HG03196 (cell line): ENCODE data around the gene NHLH2.

Experiments used
- ATAC-seq: cut with Tn5 transposase; IDR thresholded peaks from one replicate; pipeline ENCODE4 v1.9.1; 2021; ENCODE audit not compliant: unreplicated experiment

The NHLH2 gene

GRCh38 chr1:115838431-115839028 is 2.4 kb downstream of the NHLH2 start:
- no peak for ATAC-seq

GRCh38 chr1:115837740-115838421 is 3.0 kb downstream of the NHLH2 start:
- no peak for ATAC-seq

GRCh38 chr1:115837341-115837739 is 3.6 kb downstream of the NHLH2 start:
- no peak for ATAC-seq

- no peak for ATAC-seq
Measured at GRCh38 chr1:115833856-115834255, 7.1 kb downstream of the NHLH2 start.

GRCh38 chr1:115832651-115833050 is 8.3 kb downstream of the NHLH2 start:
- ATAC-seq, result no peak

GRCh38 chr1:115830963-115831362 is 10.0 kb downstream of the NHLH2 start:
- no peak for ATAC-seq

- ATAC-seq, result no peak
Measured at GRCh38 chr1:115829947-115830346, 11.0 kb downstream of the NHLH2 start.

- ATAC-seq, result no peak
Measured at GRCh38 chr1:115829023-115829674, 11.8 kb downstream of the NHLH2 start.

GRCh38 chr1:115828101-115829022 is 12.6 kb downstream of the NHLH2 start:
- no peak for ATAC-seq

GRCh38 chr1:115827452-115828044 is 13.4 kb downstream of the NHLH2 start:
- ATAC-seq, result no peak

- no peak for ATAC-seq
Measured at GRCh38 chr1:115826628-115827027, 14.3 kb downstream of the NHLH2 start.

GRCh38 chr1:115822117-115822516 is 18.8 kb downstream of the NHLH2 start:
- no peak for ATAC-seq

- no peak for ATAC-seq
Measured at GRCh38 chr1:115815694-115816093, 25.2 kb downstream of the NHLH2 start.

- ATAC-seq, result no peak
Measured at GRCh38 chr1:115814685-115815398, 26.1 kb downstream of the NHLH2 start.

GRCh38 chr1:115813727-115814126 is 27.2 kb downstream of the NHLH2 start:
- ATAC-seq, result no peak

- ATAC-seq, result no peak
Measured at GRCh38 chr1:115811140-115811828, 29.6 kb downstream of the NHLH2 start.

GRCh38 chr1:115810609-115811008 is 30.3 kb downstream of the NHLH2 start:
- no peak for ATAC-seq

GRCh38 chr1:115809847-115810246 is 31.1 kb downstream of the NHLH2 start:
- no peak for ATAC-seq

- ATAC-seq, result no peak
Measured at GRCh38 chr1:115809076-115809475, 31.9 kb downstream of the NHLH2 start.

GRCh38 chr1:115807723-115808122 is 33.2 kb downstream of the NHLH2 start:
- ATAC-seq, result no peak
